GM18519 (cell line): Measurements from ENCODE around the gene SRF.

Experiments
- ATAC-seq: cut with Tn5 transposase; IDR thresholded peaks from one replicate; pipeline ENCODE4 v1.9.1; 2021; ENCODE audit warnings: mild to moderate bottlenecking, moderate library complexity; ENCODE audit not compliant: unreplicated experiment, low FRiP score

The SRF gene

GRCh38 chr6:43181621-43181941 is 10.5 kb downstream of the SRF start:
- ATAC-seq = no peak

- peak; percentile 67 for ATAC-seq
Observed at GRCh38 chr6:43181942-43182860, 11.1 kb downstream of the SRF start, which contains the start of gene CUL9. TSS of gene CUL9 (plus strand) at chr6:43182196. CDS start at chr6:43184311, 2,115 bp downstream.

DNA sequence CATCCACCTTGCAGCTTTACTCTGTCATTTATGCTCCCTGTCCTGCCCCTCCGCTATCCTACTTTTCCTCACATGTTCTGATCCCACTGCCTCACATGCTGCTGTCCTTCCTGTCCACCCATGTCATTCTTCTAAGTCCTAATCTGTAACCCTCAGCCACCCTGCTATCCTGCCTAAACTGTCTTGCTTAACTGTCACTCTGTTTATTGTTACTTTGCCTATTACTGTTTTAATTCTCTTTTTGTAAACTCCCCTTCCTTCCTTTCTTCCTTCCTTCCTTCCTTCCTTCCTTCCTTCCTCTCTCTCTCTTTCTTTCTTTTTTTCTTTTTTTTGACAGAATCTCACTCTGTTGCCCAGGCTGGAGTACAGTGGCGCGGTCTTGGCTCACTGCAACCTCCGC is 12.4 kb downstream of the SRF start:
- no peak for ATAC-seq

GRCh38 chr6:43184268-43184985 is 13.4 kb downstream of the SRF start:
- ATAC-seq = no peak

DNA sequence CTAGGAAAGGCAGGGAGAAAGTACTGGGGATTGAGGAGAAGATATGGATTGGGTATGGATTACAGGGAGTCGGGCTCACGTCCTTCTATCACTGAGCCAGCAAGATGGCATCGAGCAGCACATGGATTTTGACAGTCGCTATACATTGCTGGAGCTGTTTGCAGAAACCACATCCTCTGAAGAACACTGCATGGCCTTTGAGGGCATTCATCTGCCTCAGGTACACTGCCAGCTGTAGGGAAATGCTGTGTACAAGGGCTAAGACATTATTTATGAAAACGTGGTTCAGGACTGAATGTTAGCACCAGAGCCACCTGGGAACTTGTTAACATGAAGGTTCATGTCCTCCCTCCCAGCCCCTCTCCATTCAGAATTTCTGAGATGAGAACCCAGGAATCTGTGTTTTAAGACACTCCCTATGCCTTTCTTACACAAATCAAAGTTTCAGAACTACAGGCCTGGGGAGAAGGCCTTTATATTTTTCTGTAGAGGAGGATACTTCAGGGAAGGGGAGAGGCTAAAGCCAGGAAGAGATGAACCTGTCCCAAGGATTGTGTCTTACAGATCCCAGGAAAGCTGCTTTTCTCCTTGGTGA is 14.4 kb downstream of the SRF start:
- ATAC-seq = no peak

DNA sequence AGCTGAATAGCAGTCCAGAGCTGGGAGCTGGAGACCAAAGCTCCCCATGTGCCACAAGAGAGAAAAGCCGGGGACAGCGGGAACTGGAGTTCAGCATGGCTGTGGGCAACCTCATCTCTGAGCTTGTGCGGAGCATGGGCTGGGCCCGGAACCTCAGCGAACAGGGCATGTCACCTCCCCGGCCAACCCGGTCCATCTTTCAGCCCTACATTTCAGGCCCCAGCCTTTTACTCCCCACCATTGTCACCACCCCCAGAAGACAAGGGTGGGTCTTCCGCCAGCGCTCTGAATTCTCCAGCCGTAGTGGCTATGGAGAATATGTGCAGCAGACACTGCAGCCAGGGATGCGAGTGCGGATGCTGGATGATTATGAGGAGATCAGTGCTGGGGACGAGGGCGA is 14.9 kb downstream of the SRF start:
- no peak for ATAC-seq

DNA sequence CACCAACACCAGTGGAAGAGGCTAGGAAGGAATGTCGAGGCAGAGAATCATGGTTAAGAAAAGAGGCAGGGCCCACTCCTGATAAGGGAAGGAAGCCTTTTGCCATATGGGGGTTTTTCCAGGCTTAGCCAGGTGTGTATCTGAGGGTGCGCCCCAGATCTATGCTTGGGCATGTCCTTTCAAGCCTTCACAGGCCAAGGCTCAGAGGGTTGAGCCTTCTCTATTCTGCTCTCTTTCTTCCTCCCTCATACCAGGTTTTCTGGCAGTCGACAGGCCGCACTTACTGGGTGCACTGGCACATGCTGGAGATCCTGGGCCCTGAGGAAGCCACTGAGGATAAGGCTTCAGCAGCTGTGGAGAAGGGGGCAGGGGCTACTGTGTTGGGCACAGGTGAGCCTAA is 15.6 kb downstream of the SRF start:
- ATAC-seq = no peak

DNA sequence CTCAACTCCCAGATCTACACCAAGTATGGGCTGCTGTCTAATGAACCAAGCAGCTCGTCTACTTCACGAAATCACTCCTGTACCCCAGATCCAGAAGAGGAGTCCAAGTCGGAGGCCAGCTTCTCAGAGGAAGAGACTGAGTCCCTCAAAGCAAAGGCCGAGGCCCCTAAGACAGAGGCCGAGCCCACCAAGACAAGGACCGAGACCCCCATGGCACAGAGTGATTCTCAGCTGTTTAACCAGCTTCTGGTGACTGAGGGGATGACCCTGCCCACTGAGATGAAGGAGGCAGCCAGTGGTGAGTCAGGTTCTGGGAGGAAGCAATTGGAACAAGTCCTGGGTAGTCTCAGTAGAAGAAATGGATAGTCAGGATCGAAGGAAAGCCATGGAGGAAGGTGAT is 16.8 kb downstream of the SRF start:
- no peak for ATAC-seq

DNA sequence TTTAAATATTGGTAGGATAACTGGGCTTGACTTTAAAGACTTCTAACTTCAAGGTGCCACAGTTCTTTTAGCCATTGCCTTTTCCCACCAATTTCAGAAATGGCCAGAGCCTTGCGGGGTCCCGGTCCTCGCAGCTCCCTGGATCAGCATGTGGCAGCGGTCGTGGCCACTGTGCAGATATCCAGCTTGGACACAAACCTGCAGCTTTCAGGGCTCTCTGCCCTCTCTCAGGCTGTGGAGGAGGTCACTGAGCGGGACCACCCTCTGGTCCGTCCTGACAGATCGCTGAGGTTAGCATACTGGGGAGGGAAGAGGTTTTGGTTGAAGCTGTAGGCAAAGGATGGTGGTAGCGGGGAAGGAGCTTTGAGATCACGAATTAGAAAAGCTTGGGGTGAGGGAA is 17.4 kb downstream of the SRF start:
- no peak for ATAC-seq

DNA sequence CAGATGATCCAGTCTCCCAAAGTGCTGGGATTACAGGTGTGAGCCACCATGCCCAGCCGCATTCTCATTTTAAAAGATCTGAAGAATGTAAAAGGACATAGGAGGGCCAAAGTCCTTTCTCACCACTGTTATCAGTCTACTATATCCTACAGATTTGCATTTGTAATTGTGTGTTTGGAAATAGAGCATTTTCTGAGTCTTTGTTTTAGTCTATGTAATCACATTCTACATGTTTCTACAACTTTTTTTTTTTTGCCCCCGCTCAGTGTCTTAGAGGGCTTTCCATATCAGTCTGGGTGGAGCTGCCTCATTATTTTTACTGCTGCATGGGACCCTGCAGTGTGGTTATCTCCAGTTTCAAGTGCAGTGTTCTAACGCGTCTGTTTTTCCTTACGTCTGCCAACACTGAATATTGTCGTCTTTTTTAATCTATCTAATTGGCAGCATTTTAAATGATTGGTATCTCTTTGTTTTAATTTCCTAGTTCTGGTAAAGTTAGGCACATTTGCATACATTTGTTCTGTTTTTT is 18.8 kb downstream of the SRF start:
- ATAC-seq = no peak

DNA sequence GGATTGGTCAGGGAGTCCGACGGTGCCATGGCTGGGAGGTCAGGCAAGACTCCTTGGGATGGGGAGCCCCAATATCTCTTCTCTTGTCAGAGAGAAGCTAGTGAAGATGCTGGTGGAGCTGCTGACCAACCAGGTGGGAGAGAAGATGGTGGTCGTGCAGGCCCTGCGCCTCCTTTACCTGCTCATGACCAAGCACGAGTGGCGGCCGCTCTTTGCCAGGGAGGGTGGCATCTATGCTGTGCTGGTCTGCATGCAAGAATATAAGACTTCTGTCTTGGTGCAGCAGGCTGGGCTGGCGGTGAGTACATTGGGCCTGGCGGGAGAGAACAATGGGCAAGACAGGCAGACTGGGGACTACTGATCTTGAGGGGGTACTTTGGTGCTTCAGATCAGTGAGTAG is 21.8 kb downstream of the SRF start:
- no peak for ATAC-seq

GRCh38 chr6:43193929-43194328 is 22.9 kb downstream of the SRF start:
- ATAC-seq = no peak

GRCh38 chr6:43196337-43196736 is 25.3 kb downstream of the SRF start:
- no peak for ATAC-seq

DNA sequence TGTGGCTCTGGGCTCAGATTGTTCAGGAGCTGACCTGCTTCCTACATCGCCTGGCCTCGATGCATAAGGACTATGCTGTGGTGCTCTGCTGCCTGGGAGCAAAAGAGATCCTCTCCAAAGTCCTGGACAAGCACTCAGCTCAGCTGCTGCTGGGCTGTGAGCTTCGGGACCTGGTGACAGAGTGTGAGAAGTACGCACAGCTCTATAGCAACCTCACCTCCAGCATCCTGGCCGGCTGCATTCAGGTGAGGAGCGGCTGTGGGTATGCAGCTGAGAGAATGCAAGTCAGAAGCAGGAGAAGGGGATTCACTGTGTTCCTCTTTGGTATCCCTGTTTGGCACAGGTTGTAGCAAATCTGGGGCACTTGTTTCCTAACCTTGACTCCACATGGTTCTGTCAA is 28.8 kb downstream of the SRF start:
- no peak for ATAC-seq

DNA sequence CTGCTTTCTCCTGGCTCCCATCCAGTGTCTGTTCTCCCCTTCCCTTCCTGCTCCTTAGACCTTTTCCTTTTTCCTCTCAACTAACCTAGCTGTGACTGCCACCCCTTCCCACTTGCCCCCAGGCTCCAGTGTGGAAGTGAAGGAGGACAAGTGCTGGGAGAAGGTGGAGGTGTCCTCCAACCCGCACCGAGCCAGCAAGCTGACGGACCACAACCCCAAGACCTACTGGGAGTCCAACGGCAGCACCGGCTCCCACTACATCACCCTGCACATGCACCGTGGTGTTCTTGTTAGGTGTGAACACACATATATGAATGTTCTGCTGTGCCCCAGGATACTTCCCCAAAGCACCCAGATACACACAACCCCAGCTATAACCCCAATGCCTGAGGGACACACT is 29.5 kb downstream of the SRF start:
- no peak for ATAC-seq

DNA sequence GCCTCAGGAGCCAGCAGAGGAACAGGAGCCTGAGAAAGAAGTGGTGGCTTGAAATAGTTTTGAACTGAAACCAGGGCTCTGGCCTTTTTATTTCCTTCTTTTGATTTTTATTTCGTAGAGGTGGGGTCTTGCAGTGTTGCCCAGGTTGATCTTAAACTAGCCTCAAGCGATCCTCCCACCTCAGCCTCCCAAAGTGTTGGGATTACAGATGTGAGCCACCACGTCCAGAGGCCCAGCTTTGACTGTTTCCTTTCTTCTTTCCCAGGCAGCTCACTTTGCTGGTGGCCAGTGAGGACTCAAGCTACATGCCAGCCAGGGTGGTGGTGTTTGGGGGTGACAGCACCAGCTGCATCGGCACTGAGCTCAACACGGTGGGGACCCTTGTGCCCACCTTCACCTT is 31.4 kb downstream of the SRF start:
- ATAC-seq = no peak

DNA sequence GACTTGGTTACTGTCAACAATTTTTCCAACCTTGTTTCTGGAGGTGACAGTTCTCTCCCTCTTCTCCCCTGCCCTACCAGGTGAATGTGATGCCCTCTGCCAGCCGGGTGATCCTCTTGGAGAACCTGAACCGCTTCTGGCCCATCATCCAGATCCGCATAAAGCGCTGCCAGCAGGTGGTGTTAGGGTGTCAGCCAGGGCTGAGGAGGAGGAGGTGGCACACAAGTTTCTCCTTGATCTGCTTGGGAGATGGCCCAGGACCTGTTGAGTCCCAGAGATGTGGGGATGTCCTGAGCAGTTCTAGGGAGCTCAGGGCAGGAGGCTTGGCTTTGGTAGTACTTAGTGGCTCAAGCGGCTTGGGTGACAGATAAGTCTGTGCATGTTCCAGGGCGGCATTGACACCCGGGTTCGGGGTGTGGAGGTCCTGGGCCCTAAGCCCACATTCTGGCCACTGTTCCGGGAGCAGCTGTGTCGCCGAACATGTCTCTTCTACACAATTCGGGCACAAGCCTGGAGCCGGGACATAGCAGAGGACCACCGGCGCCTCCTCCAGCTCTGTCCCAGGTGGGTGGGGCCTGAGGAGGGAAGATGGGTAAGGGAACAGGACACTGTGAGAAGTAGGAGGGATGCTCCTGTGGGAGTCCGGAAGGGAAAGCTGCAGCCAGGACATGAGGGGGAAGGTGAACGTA is 32.1 kb downstream of the SRF start:
- ATAC-seq = no peak

DNA sequence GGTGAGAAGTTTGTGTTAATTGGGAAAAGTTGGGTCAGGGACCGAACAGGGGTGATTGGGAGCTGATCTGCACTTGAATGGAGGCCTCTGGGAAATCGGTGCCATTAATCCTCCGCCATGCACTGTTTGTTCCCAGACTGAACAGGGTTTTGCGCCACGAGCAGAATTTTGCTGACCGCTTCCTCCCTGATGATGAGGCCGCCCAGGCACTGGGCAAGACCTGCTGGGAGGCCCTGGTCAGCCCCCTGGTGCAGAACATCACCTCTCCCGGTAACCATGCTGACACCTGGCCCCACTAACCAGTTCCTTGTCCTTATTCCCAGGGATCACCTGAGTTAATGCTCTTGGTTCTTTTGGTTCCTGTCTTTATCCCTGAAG is 32.6 kb downstream of the SRF start:
- no peak for ATAC-seq

DNA sequence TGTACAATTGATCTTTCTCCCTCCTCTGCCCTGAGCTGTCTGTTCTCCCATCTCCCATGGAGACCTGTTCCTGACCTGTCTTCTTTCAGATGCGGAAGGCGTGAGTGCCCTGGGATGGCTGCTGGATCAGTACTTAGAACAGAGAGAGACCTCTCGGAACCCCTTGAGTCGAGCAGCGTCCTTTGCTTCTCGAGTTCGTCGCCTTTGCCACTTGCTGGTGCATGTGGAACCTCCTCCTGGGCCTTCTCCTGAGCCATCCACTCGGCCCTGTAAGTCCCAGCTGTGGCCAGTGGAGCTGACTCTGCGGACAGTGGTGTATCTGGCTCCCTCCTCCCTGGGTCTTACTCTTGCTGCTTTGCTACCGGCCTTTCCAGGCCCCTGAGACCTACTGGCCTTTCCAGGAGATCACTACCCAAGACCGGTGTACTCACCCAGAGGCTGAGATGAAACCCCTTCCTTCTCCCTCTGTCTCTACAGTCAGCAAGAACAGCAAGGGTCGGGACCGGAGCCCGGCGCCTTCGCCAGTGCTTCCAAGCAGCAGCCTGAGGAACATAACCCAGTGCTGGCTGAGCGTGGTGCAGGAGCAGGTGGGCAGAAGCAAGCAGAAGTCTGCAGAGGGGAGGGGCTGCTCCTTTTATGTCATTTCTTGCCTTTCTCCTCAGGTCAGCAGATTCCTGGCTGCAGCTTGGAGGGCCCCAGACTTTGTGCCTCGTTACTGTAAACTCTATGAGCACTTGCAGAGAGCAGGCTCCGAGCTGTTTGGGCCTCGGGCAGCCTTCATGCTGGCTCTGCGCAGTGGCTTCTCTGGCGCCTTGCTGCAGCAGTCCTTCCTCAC is 33.4 kb downstream of the SRF start:
- no peak for ATAC-seq

DNA sequence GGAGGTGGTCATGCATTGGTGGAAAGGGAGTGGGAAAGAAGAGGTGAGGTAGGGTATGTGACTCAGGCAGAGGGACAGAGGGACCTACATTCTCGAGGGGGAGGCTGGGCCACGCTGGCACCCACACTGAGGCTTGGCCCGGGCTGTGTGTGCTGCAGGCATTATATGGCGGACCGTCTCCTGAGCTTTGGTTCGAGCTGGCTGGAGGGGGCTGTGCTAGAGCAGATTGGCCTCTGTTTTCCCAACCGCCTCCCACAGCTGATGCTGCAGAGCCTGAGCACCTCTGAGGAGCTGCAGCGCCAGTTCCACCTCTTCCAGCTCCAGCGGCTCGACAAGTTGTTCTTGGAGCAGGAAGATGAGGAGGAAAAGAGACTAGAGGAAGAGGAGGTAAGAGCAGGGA is 34.8 kb downstream of the SRF start:
- ATAC-seq = no peak
